HG03066 (cell line): Measurements from ENCODE around the gene PRKAG2.

Source experiments
- ATAC-seq: cut with Tn5 transposase; IDR thresholded peaks from one replicate; pipeline ENCODE4 v1.9.1; 2021; ENCODE audit warnings: low read depth; ENCODE audit not compliant: unreplicated experiment

PRKAG2 gene

DNA sequence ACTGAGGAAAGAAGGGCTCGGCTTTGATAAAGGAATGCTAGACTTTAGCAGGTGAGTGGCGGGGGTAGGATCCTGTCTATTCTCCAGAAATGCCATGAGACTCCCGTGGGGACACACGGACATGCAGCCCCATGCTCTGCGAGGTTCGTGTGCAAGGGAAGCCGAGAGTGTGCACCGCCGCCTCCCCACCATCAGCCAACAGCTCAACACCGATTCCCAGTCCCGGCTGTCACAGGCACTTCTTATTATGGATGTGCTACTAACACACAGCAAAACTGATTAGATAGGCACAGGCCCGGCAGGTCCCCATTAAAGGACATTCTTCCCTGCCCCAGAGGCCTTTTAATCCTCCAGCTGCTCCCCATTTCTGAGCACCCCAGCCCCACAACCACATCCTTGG, 154.4 kb downstream of the PRKAG2 start:
- no peak for ATAC-seq

GRCh38 chr7:151721694-151722093, 155.2 kb downstream of the PRKAG2 start:
- no peak for ATAC-seq

GRCh38 chr7:151721236-151721635, 155.7 kb downstream of the PRKAG2 start:
- no peak for ATAC-seq

DNA sequence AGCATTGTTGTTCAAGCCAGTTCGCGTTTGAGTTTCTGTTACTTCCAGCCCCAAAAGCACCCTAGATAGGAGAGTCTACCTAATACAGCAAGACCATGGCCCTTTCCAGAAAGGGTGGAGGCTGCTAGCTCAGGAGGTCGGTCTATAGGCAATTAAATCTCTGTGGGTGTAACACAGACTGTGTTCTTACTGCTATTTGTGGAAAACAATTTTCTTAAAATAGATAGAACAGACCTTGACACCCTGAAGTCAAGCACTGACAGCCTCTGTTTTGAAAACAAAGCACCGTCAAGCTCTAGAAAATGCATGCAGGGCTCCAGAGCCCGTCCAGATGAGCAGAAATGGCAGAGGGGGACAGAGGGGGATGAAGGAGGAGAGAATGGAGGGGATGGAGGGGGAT, 156.6 kb downstream of the PRKAG2 start:
- ATAC-seq = no peak

DNA sequence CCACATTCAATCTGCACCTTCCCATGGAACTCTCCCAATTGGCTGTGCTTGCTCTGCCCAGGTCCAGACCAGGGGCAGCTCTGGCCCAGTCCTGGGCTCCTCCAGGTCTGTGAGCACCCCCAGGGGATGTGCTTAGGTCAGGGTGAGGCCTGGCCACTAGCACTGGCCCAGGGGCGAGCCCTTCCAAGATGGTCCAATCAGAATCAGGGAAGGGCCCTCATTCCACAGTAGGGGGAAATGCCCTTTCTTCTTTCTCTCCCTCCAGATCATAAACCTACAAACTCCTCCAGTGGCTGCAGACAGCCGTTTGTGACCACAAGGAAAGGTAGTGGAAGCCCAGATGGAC, 157.0 kb downstream of the PRKAG2 start:
- ATAC-seq = no peak

DNA sequence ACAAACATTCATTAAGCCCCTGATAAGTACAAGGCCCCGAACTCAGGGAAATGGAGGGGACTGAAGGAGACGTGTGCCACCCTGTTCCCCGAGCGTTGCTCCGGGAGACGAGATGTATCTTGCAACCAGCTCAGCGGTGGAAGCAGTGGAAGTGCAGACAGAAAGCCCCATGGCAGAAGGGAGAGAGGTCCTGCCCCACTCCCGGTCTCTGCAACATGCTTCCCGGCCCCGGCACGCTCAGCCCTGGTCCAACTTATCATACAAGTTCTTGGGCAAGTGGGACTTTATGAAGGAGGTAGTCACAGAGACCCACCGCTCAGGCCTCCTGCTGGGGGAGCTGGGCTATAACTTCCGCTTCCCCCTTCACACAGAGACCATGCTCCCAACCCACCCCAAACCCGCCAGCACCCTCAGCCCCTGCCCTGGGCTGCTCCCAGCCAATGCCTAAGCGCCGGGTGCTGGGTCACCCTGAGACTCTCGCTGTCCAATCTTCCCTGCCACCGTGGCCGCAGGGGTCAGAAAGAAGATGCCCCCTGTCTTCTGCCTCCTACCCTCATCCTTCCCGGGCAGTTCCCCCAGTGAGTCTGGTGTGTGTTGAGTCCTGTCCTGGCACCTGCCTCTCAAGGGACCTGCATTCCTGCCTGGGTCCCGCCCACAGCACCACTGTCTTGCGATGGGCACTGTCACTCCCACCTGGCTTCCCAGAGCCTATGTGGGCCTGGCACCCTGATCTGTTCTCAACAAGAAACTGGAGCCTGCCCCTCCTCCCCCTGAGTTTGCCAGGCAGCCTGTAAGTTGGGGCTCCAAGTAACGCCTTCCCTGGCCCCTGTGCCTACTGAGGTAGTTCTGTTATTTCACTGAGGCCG, 157.7 kb downstream of the PRKAG2 start:
- ATAC-seq = no peak

DNA sequence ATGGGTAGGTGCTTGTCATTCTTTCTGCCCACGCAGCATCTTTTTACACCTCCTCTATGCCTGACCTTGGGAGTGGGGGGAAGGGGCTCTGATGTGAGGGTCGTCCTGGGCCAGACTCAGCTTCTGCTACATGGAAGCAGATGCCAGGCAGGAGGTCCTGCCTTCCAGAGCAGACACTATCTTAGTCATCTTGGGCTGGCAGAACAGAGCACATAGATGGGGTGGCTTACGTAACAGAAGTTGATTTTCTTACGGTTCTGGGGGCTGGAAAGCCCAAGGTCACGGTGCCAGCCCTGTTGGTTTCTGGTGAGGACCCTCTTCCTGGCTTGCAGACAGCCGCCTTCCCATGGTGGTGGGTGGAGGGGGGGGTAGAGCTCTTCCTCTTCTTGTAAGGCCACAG, 159.0 kb downstream of the PRKAG2 start:
- ATAC-seq = no peak

- no peak for ATAC-seq
These were observed 159.5 kb downstream of the PRKAG2 start for GRCh38 chr7:151717415-151717814.

- no peak for ATAC-seq
These were observed 160.6 kb downstream of the PRKAG2 start for GRCh38 chr7:151716323-151716722.

DNA sequence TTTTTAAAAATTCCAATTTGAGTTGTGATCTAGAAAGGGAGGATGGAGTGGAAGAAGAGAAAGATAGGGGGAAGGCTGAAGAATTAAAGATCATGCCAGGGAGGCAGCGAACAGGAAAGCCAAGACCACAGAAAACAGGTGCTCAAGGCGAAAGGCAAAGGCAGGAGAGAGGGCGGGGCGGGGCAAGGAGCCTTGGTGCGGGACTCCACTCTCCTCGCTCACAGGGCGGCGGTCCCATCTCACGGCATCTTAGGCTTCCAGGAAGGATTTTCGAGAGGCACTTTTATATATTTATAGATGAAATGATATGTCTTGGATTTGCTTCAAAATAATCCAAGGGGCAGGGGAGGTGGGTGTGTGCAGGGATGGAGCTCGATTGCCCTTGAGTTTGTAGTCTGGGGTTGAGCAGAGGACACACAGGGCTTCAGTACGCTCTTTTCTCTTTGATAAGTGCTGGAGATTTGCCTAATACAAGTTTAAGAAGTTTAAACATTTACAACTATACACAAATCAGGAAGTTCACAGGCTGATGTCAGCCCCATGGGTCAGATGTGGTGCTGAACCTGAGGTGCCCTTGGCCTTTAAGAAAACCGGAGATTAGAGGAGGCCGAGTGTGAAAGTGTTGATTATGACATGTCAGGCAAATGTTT, 161.1 kb downstream of the PRKAG2 start:
- ATAC-seq = no peak

DNA sequence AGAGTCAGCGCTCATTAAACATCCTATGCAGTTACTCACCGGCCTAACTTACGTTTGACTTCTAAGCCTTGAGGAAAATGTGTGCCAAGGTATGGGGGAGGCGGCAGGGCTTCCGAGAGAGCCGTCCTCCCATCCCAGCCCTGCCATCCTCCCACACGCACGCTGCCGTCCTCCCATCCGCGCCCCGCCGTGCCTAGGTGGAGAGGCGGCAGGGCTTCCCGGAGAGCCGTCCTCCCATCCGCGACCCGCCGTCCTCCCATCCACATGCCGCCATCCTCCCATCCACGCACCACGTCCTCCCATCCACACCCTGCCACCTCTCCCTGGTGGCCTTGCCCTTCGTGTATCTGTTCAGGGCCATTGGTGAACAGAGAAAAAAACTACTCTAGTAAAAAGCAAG, 162.7 kb downstream of the PRKAG2 start:
- no peak for ATAC-seq

GRCh38 chr7:151712810-151713125, 164.1 kb downstream of the PRKAG2 start:
- no peak for ATAC-seq

DNA sequence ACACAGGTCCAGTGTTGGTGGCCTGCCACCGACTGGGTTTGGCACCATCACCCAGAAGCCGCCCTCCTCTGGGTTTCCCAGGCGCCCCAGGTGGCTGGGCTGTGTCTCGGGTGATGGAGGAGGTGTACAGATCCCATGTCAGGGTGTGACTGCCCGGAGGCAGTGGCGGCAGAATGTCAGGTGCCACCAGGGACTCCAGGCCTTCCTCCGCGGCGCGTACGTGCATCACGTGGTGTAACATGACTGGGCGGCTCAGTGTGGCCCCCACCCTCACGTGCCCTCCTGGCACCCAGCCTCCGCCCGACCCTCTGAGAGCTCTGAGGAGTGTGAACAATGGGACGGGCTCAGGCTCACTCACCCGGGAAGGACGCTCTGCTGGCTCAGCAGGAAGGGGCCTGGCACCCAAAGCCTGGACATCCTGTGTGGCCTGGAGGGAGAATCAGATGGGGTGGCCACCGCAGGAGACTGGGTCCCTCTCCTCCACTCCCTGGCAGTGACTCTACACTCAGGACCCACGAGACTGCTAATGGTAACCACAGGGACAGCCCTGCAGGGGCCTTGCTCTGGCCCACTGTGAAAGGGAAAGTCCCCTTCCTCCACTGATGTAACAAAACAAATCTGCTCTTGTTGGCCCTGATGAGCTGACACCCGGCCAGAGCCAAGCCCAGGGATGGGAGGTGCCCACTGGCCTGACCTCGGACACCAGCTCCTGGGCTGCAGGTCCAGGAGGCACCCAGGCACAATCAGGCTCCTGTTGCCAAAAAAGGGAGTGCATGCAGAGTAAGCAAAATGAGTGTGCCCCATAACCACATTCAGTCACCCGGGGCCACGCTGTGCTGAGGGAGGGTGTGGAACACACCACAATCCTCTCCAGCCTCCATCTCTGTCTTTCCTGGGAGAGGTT, 164.8 kb downstream of the PRKAG2 start:
- ATAC-seq = no peak

- ATAC-seq = no peak
These were observed 165.5 kb downstream of the PRKAG2 start for GRCh38 chr7:151711435-151711872.

DNA sequence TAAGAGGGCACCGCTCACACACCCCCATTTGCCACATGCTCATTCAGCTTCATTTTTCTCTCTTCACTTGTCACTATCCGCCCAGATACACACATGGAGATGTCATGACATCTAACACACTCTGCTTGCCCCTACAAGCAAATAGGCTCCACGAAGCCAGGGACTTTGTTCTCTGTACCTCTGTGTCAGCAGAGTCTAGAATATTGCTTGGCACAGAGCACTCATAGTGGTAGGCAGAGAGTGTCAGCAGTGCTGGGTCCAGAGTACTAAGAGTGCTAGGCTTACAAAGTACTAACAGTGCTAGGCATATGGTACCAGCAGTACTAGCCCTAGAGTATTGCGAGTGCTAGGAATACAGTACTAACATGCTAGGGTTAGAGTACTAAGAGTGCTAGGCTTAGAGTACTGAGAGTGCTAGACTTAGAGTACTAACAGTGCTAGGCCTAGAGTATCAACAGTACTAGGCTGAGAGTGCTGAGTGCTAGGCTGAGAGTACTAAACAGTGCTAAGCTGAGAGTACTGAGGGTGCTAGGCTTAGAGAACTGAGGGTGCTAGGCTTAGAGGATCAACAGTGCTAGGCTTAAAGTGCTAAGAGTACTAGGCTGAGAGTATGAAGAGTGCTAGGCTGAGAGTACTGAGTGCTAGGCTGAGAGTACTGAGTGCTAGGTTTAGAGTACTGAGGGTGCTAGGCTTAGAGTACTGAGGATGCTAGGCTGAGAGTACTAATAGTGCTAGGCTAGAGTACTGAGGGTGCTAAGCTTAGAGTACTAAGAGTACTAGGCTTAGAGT, 166.1 kb downstream of the PRKAG2 start:
- no peak for ATAC-seq

GRCh38 chr7:151710121-151710640, 166.7 kb downstream of the PRKAG2 start:
- no peak for ATAC-seq

- no peak for ATAC-seq
These were observed 167.5 kb downstream of the PRKAG2 start for GRCh38 chr7:151709141-151710038.

DNA sequence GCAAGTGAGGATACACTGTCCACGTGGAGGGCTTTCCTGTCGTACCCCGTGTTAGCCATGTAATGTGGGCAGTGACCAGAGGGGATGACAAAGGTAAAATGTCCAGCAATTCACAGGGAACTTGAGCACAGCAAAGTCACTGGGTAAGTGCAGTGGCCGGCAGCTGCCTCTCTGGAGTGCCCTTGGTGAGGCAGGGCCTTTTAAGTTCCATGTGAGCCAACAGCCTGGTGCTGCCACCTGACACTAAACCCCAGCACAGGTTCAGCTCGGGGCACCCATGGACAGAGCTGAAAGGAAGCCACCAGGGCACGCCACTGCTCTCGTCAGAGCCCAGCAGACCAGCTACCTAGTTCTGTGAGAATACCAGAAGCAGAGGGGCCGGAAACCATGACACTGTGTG, 168.3 kb downstream of the PRKAG2 start:
- ATAC-seq = no peak

GRCh38 chr7:151707757-151708156, 169.2 kb downstream of the PRKAG2 start:
- ATAC-seq = no peak
